H1 (cell line): ENCODE data around the gene RIPOR1.

ENCODE experiments used
- ASH2L ChIP-seq: fragments of 200-600, 300-600 bp; sonication (generic); IDR thresholded peaks from one replicate; pipeline ENCODE4 v1.7.1; 2017; ENCODE audit warnings: low read length
- CBX8 ChIP-seq: fragments of 300-800, 300-1000 bp; sonication (generic); IDR thresholded peaks from 2 replicates; pipeline ENCODE4 v1.7.1; 2016; ENCODE audit warnings: low read depth, low read length, borderline replicate concordance
- CTCF ChIP-seq, 3 experiments: IDR thresholded peaks; 1 replicate in 2 of 3; 2 replicates in 1 of 3; pipeline versions ENCODE4 v1.5.1 to v1.6.1; 2011; ENCODE audit warnings: low read length in 3 of 3, mild to moderate bottlenecking in 3 of 3, inconsistent platforms in 2 of 3, low read depth in 1 of 3, moderate library complexity in 1 of 3; ENCODE audit not compliant: insufficient read depth in 1 of 3; ENCODE audit errors: control extremely low read depth in 1 of 3
- EP300 ChIP-seq, 2 experiments: IDR thresholded peaks; 1 replicate in 1 of 2; 2 replicates in 1 of 2; pipeline ENCODE4 v1.6.1; 2011 to 2012; ENCODE audit warnings: low read depth in 2 of 2, low read length in 2 of 2, mild to moderate bottlenecking in 2 of 2, borderline replicate concordance in 1 of 2, inconsistent platforms in 1 of 2, moderate library complexity in 1 of 2
- EZH2 ChIP-seq: fragments of 200-600 bp; sonication (generic); IDR thresholded peaks from 2 replicates; pipeline ENCODE4 v1.7.1; 2012; ENCODE audit warnings: low read depth, mild to moderate bottlenecking, moderate library complexity, low read length, inconsistent platforms; ENCODE audit not compliant: severe bottlenecking
- NANOG ChIP-seq: IDR thresholded peaks from 2 replicates; pipeline ENCODE4 v1.6.1; 2011; ENCODE audit warnings: low read length, low read depth, mild to moderate bottlenecking, inconsistent platforms; ENCODE audit not compliant: insufficient read depth, poor library complexity, severe bottlenecking
- POLR2AphosphoS5 ChIP-seq: IDR thresholded peaks from 2 replicates; pipeline ENCODE4 v1.6.1; 2011; ENCODE audit warnings: low read depth, low read length
- RAD21 ChIP-seq, 2 experiments: IDR thresholded peaks in 1 of 2; conservative IDR thresholded peaks in 1 of 2; 2 replicates each; pipeline ENCODE4 v1.6.1; 2011; ENCODE audit warnings: low read depth in 2 of 2, low read length in 2 of 2, improper control_type of control experiment in 1 of 2, inconsistent platforms in 1 of 2, mild to moderate bottlenecking in 1 of 2, moderate library complexity in 1 of 2
- TCF12 ChIP-seq: IDR thresholded peaks from 2 replicates; pipeline ENCODE4 v1.6.1; 2011; ENCODE audit warnings: low read depth, mild to moderate bottlenecking, low read length
- ZNF274 ChIP-seq: IDR thresholded peaks from 2 replicates; pipeline ENCODE4 v1.7.0; 2012; ENCODE audit warnings: low read length, borderline replicate concordance; ENCODE audit errors: extremely low read depth

- TF ChIP-seq POLR2AphosphoS5 (no peak), CTCF (IDR thresholded peaks at IDR 0.05; ENCODE audit: control extremely low read depth in 1 of 3, insufficient read depth in 1 of 3, low read depth in 1 of 3, low read length in 3 of 3) (no peak), RAD21 (IDR thresholded peaks at IDR 0.05 in 1 of 2, conservative IDR thresholded peaks at IDR 0.05 in 1 of 2; ENCODE audit: low read depth in 2 of 2, low read length in 2 of 2) (no peak), ASH2L (no peak), EP300 (IDR thresholded peaks at IDR 0.05; ENCODE audit: borderline replicate concordance in 1 of 2, low read depth in 2 of 2, low read length in 2 of 2) (no peak), EZH2 (no peak), ZNF274 (no peak), CBX8 (no peak), TCF12 (no peak), NANOG (no peak)
Observed at GRCh38 chr16:67504031-67505021, 24.3 kb upstream of the RIPOR1 start.
